ENCODE results near the gene CAMTA1.

GRCh38 chr1:7410156-7410555 lies 624.9 kb downstream of the CAMTA1 start:
- TF ChIP-seq, protein P1, sequence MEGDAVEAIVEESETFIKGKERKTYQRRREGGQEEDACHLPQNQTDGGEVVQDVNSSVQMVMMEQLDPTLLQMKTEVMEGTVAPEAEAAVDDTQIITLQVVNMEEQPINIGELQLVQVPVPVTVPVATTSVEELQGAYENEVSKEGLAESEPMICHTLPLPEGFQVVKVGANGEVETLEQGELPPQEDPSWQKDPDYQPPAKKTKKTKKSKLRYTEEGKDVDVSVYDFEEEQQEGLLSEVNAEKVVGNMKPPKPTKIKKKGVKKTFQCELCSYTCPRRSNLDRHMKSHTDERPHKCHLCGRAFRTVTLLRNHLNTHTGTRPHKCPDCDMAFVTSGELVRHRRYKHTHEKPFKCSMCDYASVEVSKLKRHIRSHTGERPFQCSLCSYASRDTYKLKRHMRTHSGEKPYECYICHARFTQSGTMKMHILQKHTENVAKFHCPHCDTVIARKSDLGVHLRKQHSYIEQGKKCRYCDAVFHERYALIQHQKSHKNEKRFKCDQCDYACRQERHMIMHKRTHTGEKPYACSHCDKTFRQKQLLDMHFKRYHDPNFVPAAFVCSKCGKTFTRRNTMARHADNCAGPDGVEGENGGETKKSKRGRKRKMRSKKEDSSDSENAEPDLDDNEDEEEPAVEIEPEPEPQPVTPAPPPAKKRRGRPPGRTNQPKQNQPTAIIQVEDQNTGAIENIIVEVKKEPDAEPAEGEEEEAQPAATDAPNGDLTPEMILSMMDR (IDR thresholded peaks at IDR 0.05; ENCODE audit: insufficient read depth, low read depth, low read length) = no peak
- no peak for TF ChIP-seq EZH2 (IDR thresholded peaks at IDR 0.05; ENCODE audit: insufficient read depth, low read length)

Measured in astrocyte (in vitro differentiated cells and primary cell).